GM18858 (cell line): Measurements from ENCODE around the gene GUCA2B.

Experiments
- ATAC-seq: cut with Tn5 transposase; IDR thresholded peaks from one replicate; pipeline ENCODE4 v1.9.1; 2021; ENCODE audit not compliant: unreplicated experiment

GUCA2B gene

GRCh38 chr1:42142894-42143675, 10.1 kb upstream of the GUCA2B start:
- ATAC-seq, result no peak

DNA sequence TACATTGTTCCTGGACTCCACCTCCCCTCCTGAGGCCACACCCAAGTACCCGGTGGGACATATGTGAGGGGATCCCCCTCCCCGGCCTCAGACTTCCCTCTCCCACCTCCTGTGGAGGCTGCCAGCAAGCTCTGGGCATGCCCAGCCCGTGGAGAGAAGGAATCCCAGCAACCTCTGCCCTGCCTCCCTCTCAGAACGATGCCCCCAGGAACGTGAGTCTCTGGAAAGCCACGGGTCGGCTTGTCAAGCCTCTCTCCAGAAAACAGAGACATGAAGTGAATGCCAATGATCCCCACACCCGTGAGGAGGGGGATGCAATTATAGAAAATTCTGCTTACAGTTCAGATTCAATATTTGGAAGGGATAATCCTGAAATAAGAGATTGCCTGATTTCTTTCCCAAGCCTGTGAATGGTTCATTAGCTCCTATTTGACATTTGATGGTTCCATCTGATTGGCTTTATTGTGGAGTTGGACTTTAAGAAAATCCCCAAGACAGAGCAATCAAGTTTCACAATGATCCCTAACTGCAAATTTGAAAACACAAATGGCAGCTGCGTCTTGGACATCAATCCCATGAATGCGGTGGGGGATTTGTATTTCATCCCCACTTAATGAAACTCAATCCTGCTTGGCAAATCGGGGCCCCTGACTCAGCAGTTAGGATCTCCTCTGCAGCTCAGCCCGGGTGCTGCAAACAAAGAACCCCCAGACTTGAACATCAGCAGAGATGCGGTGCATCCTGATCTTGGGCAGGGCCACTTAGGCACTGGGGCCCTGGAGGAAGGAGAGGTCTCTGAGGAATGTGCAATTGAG, 9.1 kb upstream of the GUCA2B start:
- no peak for ATAC-seq

GRCh38 chr1:42144711-42145388, 8.4 kb upstream of the GUCA2B start:
- ATAC-seq, result no peak

GRCh38 chr1:42145389-42145716, 7.9 kb upstream of the GUCA2B start:
- no peak for ATAC-seq

- ATAC-seq, result no peak
Observed at GRCh38 chr1:42145764-42146625, 7.2 kb upstream of the GUCA2B start.

- no peak for ATAC-seq
Observed at GRCh38 chr1:42146626-42147320, 6.4 kb upstream of the GUCA2B start.

GRCh38 chr1:42148166-42148565, 5.0 kb upstream of the GUCA2B start:
- no peak for ATAC-seq

DNA sequence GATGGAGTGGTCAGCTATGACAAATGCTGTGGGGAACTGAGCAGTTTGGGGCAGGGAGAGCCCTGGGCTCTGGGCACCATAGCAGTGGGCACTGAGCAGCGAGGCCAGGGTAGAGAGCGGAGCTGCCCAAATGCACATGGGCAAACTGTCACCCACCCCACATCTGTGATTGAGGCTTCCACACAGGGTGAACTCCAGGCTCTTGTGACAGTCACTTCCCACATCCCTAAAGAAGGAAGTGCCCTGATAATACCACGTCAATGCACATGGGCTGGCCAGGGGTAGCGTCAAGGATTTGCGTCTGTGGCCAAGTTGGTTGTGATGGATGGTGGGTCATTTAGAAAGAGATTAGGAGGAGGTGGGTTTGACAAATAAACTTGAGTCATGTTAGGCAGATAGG, 2.6 kb upstream of the GUCA2B start:
- no peak for ATAC-seq

DNA sequence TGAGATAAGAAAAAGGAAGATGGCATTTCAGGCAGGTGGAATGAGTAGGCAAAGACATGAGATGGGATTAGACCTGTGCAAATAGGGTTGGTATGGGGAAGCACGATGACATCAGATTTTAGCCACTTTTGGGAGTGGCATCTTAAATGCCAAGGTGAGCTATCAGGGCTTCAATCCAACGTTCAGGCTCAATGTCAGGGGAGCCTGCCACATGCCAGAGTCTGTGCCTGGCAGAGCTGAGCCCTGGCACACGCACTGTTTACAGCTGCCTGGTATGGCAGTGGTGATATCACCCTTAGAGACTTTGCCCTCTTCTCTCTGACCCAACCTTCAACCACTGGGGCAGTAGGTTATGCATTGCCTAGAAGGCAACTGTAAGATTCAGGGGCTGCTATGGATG, 1.1 kb upstream of the GUCA2B start:
- no peak for ATAC-seq

DNA sequence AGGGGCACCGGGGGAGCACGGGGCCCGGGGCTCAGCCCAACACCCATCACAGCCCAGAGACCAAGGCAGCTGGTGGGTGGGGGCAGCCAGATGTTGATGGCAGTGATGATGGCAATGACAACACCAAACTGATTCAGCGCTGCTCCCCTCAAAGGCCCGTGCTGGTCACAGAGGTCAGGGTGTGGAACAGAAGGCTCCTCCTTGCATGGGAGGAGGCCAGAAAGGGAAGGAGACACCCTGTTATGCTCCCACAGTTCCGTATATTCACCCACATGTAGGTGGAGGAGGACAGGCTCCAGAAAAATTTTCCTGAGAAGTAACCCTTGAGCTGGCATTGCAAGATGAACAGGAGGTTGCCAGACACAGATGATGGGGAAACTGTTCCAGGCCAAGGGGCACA, 414 bp downstream of the GUCA2B start:
- no peak for ATAC-seq

GRCh38 chr1:42154685-42155084, 1.5 kb downstream of the GUCA2B start:
- ATAC-seq, result no peak

- ATAC-seq, result no peak
Observed at GRCh38 chr1:42155362-42155761, 2.2 kb downstream of the GUCA2B start.

GRCh38 chr1:42157667-42158066, 4.5 kb downstream of the GUCA2B start:
- no peak for ATAC-seq

GRCh38 chr1:42158189-42158588, 5.0 kb downstream of the GUCA2B start:
- no peak for ATAC-seq

- ATAC-seq, result no peak
Observed at GRCh38 chr1:42162181-42162580, 9.0 kb downstream of the GUCA2B start.

GRCh38 chr1:42163114-42163513, 9.9 kb downstream of the GUCA2B start:
- ATAC-seq, result no peak

GRCh38 chr1:42163536-42164503, 10.6 kb downstream of the GUCA2B start:
- no peak for ATAC-seq

DNA sequence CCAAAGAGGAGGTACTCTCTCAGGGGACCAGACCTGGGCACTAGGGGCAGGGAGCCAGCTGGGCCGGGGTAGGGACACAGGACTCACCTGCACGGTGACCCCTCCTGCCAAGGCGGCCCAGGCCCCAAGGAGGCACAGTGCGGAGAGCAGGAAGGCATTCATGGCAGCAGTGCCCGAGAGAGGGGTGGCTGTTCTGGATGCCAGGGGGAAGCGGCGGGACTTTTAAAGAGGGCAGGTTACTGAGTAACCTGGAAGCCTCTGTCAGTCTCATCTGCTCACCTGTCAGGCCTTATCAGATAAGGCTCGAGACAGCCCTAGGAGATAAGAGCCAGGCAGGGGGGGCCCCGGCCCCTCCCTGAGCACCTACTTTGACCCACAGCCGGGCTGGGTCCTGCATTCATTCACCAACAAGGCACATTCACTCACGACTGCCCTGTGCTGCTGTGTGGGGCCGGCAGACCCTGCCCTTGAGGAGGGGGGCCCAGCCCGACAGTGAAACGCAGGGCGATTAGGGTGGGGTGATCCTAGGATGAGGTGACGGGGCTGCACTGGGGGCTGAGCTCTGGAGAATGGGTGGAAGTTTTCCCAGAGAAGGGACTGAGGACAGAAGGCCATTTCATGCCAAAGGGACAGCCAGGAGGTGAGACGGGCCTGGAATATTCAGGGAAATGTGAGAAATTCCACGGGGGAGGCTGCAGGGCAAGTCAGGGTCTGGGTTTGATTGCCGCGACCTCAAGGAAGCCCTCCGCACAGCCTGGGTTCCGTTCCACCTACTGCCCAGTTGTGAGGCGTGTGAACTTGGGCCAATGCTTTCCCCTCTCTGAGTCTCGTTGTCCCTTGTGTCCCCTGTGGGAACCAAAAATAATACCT, 11.6 kb downstream of the GUCA2B start, which contains the start of gene GUCA2A:
GUCA2A (minus strand) TSS at position 195 of the 870 bp plus-strand sequence; CDS start at position 162, 33 bp downstream.
- ATAC-seq, result no peak
